Retina (tissue), 1 donor: ENCODE results near the gene IGF2R.
"Not testable (repeated sequence)": the region's sequence is repeated elsewhere in the genome, so short reads cannot be mapped to it uniquely, and the experiment has no call there.

Experiments
- DNase-seq: peaks from one replicate; pipeline ENCODE4 v3.0.0-alpha.2; 2016

IGF2R gene

GRCh38 chr6:160078883-160079685 is 110.2 kb downstream of the IGF2R start:
- no peak for DNase-seq

GRCh38 chr6:160079686-160080043 is 110.8 kb downstream of the IGF2R start:
- no peak for DNase-seq

DNA sequence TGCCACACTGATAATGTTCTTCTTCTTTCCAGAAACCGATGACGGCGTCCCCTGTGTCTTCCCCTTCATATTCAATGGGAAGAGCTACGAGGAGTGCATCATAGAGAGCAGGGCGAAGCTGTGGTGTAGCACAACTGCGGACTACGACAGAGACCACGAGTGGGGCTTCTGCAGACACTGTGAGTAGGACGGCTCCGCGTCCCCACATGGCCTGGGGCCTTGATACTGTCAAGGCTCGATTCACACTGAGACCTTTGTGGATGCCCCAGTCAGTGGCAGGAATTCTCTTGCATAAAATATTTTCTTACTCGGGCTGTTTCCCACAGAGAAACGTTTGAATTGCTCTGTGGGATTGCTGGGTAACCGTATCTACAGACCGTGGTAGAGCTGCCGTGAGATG is 111.2 kb downstream of the IGF2R start:
- DNase-seq, result no peak

DNA sequence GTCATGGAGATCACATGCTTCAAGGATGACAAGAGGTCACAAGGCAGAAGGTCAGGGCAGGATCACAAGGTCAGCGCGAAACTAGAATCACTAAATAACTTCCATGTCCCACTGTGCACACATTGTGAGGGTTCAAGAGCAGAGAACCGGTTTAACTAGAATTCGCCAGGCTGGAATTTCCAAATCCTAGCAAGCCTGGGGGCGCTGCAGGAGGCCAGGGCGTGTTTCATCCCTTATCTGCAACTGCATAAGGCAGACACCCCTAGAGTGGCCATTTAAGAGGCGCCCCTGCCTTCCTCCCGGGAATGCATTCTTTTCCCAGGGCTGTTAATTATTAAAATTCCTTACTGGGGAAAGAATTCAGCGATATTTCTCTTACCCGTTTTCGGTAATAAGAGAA is 112.5 kb downstream of the IGF2R start:
- DNase-seq, result no peak

DNA sequence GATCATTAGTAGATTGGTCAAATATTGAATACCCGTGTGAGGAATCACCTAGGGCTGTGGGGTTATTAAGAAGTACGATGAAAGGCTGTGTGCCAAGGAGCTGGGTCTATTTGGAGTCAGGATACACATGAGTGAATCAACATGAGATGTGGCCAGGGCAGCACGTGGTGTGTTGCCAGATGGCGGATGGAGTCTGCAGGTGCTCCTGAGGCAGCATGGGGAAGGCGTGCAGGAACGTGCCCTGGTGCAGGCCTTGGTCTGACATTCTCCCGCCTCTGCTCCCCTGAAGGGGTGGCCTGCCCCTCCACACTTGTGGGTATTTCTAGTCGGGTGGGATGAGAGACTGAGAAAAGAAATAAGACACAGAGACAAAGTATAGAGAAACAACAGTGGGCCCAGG is 113.7 kb downstream of the IGF2R start:
- no peak for DNase-seq

DNA sequence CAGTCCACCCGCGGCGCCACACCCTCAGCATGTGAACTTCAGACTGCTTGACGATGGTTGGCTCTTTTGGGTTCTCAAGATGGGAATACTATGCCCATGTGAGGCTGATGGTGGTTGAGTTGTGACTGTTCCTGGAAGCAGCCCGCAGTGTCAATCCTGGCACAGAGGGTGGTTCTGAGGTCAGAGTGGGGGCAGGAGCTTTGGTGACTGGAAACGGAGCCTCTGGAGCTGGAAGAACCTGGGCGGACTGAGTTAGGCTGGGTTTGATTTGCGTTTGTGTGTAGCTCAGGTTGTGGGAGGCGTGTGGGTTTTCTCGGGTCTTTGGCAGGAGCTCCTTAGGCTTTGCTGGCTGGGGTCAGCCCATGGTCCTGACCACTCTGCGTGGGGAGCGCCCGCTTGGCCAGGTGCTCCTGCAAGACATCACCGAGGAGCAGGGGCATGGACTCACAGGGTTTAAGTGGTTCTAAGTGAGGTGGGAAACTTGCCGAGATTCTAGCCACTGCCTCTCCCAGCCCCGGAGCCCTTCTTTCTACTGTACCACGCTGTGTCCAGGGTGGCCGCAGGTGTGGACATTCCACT is 115.4 kb downstream of the IGF2R start:
- DNase-seq, result no peak

- DNase-seq, result no peak
Measured at GRCh38 chr6:160085226-160085625, 116.3 kb downstream of the IGF2R start.

DNA sequence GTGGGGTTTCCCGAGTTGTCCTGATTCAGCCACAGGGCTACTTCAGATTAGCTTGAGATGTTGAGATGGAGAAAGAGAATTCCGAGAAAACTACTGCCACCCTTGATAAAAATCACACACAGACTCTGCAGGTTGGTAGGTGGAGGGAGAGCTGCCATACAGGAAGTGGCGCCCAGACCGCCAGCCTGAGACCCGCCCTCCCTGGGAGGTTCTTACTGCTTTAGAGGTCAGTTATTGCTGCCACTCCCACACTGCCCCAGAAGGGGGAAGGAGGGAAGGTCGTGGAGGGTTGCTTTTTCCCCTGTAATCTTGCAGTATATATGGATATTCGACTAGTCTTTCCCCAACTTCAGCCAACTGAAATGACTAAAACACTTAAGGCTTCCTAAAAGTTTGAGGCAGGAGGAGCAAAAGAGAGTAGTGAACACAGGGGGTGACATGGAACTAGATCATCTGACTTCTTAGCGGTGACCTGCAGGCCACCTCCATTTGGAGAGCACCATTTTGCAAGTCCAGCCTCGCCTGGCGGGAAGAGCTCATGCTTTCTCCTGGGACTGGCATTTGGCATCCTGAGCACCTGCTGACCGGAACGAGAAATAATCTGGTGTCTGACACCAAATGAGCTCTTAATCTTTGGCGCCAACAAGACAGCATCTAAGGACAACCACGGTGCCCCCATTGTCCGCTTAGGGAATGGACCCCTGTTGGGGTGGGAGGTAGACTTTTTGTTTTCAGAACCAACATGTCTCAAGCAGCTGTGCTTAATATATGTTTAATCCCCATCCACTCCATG is 117.0 kb downstream of the IGF2R start:
- no peak for DNase-seq

GRCh38 chr6:160086754-160087153 is 117.9 kb downstream of the IGF2R start:
- DNase-seq, result no peak

DNA sequence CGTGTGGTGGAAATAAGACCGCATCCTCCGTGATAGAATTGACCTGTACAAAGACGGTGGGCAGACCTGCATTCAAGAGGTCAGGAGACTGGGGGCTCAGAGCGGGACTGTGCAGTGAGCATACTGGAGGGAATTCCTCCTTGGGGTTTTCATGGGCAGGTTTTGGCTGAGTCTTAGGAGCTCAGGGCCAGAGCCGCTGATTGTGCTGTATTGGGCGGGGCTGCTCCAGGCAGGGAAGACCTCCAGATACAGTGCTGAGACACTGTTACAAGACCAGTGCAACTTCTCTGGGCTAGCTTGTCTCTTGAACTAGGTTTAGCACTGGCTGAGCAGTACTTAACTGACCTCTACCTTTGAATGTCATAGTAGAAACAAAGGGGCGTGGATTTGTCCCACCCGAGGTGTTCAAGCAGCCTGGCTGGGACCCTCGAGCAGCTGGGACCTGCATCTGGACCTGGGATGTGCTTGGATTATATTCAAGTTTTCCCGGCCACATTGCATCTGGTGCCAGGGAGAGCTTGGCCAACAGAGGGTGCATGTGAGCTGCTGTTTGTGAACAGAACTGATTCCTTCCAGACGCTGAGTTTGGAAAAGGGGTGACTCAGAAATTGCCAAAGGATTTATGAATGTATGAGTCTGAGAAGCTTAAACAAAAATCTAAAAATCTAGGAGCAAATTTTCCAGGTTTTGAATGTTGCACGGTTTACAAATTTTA is 119.3 kb downstream of the IGF2R start:
- DNase-seq, result peak; percentile 40

GRCh38 chr6:160088784-160089533 is 120.1 kb downstream of the IGF2R start:
- DNase-seq, result no peak

DNA sequence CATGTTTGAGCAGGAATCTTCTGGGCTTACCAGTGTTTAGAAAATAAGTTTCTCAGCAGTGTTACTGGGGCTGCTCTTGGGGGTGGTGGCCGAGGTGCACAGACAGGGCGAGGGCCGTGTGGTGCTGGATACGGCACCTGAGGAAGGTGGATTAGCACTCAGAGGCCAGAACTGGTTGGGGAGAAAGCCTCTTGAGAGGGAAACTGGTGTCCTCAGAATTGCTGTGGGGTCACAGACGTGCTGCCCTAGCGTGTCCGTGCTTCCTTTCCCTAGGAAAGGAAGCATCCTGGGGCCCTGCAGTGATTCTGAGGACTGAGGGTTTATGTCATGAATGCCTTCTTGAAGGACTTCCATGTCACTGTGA is 120.6 kb downstream of the IGF2R start:
- DNase-seq, result no peak

DNA sequence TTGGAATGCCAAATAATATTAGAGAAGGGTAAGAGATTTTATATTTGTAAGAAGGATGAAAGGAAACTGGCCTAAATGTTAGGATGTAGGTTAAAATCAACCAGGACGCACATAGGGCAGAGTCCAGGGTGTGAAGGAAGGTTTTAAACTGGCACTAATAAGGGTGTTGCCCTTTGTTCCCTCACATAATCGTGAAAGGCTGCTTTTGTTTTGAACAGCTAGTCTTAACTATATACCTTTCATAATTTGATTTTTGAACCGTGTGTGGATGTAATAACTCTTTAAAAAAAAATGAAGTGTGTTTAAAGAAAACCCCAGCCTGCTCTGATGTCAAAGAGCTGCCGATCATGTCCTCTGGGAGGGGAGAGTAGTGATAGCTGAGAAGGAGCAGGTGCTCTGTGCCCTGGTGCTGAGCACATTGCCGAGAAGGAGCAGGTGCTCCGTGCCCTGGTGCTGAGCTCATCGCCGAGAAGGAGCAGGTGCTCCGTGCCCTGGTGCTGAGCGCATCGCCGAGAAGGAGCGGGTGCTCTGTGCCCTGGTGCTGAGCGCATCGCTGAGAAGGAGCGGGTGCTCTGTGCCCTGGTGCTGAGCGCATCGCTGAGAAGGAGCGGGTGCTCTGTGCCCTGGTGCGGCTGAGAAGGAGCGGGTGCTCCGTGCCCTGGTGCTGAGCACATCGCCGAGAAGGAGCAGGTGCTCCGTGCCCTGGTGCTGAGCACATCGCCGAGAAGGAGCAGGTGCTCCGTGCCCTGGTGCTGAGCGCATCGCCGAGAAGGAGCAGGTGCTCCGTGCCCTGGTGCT is 121.8 kb downstream of the IGF2R start:
- not testable (repeated sequence) for DNase-seq

- not testable (repeated sequence) for DNase-seq
Measured at GRCh38 chr6:160092176-160092575, 123.3 kb downstream of the IGF2R start.

DNA sequence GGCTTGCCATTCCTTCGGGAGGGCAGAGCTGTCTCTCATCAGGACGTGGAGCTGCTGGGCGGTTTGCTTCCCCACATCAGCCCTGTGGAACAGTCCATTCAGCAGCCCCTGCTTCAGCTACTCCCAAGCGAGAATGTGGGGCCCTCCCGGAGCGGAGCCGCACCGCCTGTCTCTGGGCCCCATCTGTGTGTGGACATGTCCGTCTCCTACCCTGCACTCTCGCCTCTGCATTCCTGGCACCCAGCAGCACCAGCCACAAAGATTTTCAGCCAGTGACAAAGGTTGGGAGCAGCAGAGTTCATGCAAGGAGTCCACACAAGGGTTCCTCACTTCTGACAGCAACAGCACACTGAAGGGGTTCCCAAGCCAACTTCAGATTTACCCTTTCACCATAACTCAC is 123.7 kb downstream of the IGF2R start:
- no peak for DNase-seq

GRCh38 chr6:160093061-160093460 is 124.2 kb downstream of the IGF2R start:
- DNase-seq, result no peak

GRCh38 chr6:160093946-160094345 is 125.1 kb downstream of the IGF2R start:
- no peak for DNase-seq

GRCh38 chr6:160095146-160095845 is 126.4 kb downstream of the IGF2R start:
- no peak for DNase-seq

- DNase-seq, result no peak
Measured at GRCh38 chr6:160101277-160102205, 132.7 kb downstream of the IGF2R start.

GRCh38 chr6:160102399-160102798 is 133.5 kb downstream of the IGF2R start:
- no peak for DNase-seq
